ENCODE data around the gene SLC17A9.
A peak's percentile ranks its signal among the peaks of the same experiment; 100 is the strongest.

SLC17A9 gene

DNA sequence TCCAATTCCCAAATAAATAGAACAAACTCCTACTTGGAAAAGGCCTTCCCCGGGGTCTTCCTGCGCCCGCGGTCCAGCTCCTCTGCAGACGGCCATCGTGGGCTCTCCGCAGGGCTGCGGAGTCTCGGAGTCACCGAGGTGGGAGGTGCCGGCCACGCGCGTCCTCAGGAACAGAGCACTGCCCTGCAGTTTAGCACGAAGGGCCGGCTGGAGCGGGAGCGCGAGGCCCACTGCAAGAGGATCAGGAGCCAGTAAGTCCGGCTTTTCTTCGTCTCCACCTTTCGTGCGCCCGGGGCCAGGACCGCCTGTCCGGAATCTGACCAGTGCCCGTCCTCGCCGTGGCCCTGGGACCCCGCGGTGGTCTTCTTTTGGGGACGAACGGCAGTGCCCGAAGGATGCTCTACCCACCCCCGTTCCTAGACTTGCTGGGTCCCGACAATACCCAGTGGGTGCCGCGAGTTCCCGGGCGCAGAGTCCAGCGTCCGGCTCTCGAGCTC is 52.9 kb downstream of the SLC17A9 start:
- DNase-seq (ENCODE audit: low read depth): no peak
- TF ChIP-seq, protein P1, sequence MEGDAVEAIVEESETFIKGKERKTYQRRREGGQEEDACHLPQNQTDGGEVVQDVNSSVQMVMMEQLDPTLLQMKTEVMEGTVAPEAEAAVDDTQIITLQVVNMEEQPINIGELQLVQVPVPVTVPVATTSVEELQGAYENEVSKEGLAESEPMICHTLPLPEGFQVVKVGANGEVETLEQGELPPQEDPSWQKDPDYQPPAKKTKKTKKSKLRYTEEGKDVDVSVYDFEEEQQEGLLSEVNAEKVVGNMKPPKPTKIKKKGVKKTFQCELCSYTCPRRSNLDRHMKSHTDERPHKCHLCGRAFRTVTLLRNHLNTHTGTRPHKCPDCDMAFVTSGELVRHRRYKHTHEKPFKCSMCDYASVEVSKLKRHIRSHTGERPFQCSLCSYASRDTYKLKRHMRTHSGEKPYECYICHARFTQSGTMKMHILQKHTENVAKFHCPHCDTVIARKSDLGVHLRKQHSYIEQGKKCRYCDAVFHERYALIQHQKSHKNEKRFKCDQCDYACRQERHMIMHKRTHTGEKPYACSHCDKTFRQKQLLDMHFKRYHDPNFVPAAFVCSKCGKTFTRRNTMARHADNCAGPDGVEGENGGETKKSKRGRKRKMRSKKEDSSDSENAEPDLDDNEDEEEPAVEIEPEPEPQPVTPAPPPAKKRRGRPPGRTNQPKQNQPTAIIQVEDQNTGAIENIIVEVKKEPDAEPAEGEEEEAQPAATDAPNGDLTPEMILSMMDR (conservative IDR thresholded peaks at IDR 0.05; ENCODE audit: control insufficient read depth, insufficient read depth, low read depth, low read length): no peak
- no peak overlapping the region for H3K4me3 ChIP-seq (ENCODE audit: control insufficient read depth, low read depth, low read length)

DNA sequence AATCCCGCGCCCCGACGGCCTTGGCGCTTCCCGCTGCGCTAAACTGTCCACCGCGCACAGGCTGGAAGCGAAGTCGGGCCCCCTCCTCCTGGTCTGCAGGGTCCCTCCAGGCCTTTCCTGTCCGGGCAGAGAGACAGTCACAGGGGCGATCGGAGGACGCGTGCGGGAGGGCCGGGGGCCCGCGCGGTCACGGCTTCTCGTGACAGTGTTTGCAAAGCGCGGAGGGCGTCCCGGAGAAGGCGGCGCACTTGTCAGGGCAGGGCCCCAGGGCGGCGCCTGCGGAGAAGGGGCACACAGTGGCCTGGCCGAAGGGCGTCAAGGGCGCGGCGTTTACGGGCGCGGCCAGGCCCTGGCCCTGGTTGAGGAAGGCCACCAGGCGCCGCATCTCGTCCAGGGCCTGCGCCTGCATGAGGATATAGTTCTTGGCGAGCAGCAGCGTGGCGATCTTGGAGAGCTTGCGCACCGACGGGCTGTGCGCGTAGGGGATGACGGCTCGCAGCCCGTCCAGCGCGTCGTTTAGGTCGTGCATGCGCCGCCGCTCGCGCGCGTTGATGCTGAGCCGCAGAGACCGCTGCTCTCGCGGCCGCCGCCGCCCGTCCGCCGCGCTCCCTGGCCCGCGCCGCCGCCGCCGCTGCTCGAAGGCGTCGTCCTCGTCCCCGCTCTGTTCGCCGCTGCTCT is 53.5 kb downstream of the SLC17A9 start:
- TF ChIP-seq, protein P1 (conservative IDR thresholded peaks at IDR 0.05; ENCODE audit: control insufficient read depth, insufficient read depth, low read depth, low read length): no peak
- DNase-seq (ENCODE audit: low read depth): peak; percentile 24
- no peak overlapping the region for H3K4me3 ChIP-seq (ENCODE audit: control insufficient read depth, low read depth, low read length)

DNA sequence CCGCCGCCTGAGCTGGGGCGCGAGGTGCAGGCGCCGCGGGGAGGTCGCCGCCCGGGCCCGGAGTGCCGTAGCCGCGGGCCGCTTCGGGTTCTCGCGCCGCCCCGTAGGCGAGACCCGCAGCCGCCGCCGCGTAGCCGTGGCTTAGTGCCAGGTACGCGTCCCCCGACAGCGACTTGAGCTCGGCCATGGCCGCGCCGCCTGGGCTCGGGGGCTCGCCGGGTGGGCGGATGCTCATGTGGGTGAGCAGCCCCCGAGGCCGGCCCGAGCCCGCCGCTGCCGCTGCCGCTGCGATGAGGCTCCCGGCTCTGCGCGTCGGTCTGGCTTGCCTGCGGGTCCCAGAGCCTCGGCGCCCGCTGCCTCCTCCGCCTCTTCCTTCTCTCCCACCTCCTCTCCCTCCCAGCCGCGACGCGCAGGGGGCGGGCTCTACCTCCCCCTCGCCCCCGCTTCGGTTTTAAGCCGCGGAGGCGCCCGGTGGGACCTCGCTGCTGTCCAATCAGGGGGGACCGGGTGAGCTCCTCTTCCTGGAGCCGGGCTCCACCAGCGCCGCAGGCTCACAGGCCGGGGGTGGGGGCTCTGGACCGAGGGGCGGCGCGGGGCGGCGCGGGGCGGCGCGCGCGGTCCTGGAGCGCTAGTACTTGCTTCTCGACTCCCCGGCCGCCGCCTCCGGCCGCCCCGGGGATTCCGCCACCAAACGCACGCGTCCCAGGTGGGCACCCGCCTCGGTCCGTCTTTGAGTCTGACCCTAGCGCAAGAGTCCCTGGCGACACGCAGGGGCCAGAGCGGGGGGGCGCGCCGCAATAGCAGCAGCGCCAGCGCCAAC is 54.2 kb downstream of the SLC17A9 start, which contains the start of gene BHLHE23:
TSS of gene BHLHE23 (minus strand) at position 425 of the 820 bp plus-strand sequence. CDS start at position 235, 190 bp downstream.
- TF ChIP-seq, protein P1 (conservative IDR thresholded peaks at IDR 0.05; ENCODE audit: control insufficient read depth, insufficient read depth, low read depth, low read length): no peak
- no peak for DNase-seq (ENCODE audit: low read depth)

DNA sequence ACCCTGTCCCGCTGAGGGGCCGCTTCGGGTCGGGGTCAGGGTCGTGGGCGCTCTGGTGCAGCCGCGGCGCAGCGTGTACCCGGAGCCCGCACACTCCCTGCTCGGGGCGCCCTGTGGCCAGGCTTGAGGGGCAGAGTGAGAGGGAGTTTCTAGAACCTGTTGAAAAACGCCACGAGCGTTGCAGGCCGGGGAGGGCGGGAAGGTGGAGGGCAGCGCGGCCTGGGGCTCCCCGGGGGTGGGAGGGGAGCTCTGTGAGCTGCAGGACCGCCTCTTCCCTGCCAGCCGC is 54.8 kb downstream of the SLC17A9 start:
- H3K4me3 ChIP-seq (ENCODE audit: control insufficient read depth, low read depth, low read length): no peak overlapping the region
- no peak for DNase-seq (ENCODE audit: low read depth)
- TF ChIP-seq, protein P1 (conservative IDR thresholded peaks at IDR 0.05; ENCODE audit: control insufficient read depth, insufficient read depth, low read depth, low read length): no peak

More for the DNA sequence above, 54.2 kb downstream of the SLC17A9 start, which contains the start of gene BHLHE23:
- H3K4me3 ChIP-seq (ENCODE audit: control insufficient read depth, low read depth, low read length): no peak within 1 kb of the TSS

DNA sequence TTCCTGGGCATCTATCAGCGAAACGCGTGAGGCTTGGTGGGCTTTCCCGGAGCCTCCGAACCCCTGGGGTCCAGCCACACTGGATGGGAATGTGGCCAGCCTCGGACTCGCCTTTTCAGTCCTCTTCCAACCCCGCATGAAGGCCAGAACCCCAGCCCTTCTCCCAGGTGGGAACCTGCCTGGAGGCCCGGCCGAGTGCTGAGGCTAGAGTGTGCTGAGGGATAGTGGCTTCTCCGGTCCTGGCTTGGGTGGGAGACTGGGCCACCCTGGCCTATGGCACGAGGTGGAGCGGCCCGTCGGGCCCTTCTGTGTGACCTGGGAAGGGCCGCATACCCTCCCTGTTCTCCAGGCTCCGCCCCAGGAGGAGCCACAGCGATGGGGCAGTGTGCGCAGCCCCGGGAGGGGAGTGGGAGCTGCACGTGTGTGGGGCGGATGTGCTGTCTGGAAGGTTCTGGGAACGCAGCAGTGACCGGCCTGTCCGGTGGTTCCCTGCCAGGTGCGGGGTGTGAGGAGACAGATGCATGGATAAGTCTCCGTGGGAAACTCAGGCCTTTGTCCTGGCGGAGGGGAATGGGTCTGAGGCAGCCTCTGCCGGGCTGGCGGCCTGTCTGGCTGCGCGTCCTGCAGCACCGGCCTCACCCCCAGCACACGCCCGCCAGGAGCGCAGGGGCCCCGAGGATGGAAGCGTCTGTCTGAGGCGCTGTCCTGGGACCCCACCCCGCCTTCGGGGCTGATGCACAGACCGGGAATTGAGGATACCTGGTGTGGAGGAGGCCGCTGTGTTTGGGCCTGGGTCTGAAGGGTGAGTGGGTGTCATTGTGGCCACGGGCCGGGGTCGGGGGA is 55.4 kb downstream of the SLC17A9 start:
- DNase-seq (ENCODE audit: low read depth): no peak
- TF ChIP-seq, protein P1 (conservative IDR thresholded peaks at IDR 0.05; ENCODE audit: control insufficient read depth, insufficient read depth, low read depth, low read length): no peak
- no peak overlapping the region for H3K4me3 ChIP-seq (ENCODE audit: control insufficient read depth, low read depth, low read length)

DNA sequence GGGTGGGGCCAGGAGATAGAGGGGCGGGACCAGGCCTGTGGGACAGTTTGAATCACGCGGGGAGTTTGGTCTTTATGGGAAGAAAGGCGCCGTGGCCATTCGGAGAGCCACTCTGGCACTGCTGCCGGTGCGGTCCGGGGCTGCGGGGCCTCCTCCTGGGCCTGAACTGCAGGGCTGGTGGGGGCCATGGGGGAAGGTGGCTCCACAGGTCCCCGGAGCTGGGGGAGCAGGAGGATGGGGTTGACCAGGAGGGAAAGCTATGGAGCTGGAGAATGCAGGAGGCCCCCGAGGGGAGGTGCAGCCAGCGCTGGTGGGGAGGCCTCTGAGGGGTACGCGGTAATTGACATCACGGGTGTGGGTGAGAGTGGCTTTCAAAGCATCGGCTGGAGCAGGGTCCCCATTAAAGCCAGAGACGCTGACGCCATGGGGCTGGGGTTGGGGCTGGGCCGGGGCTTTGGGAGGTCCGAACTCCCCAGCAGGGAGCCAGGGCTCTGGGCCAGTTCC is 56.1 kb downstream of the SLC17A9 start:
- TF ChIP-seq, protein P1 (conservative IDR thresholded peaks at IDR 0.05; ENCODE audit: control insufficient read depth, insufficient read depth, low read depth, low read length): no peak
- no peak for DNase-seq (ENCODE audit: low read depth)
- no peak overlapping the region for H3K4me3 ChIP-seq (ENCODE audit: control insufficient read depth, low read depth, low read length)

Data from fibroblast of mammary gland (primary cell).